MM.1S (cell line): Measurements from ENCODE around the gene ATAD3C.

ENCODE experiments used
- DNase-seq: peaks from one replicate; pipeline ENCODE4 v3.0.0-alpha.2; 2015
- H2AFZ ChIP-seq: fragments of 300-600 bp; sonication (generic); 2 replicates; pipeline ENCODE4 v1.6.0; 2016; ENCODE audit warnings: antibody characterized with exemption, low read length
- H3F3A ChIP-seq: fragments of 300-600 bp; sonication (generic); 2 replicates; pipeline ENCODE4 v1.6.1; 2016; ENCODE audit warnings: mild to moderate bottlenecking, antibody characterized with exemption, low read length, moderate library complexity, mixed read lengths; ENCODE audit not compliant: insufficient read depth
- H3K27ac ChIP-seq: fragments of 300-600 bp; sonication (generic); 2 replicates; pipeline ENCODE4 v1.5.1; 2016; ENCODE audit warnings: mild to moderate bottlenecking, low read length
- H3K27me3 ChIP-seq: fragments of 300-600 bp; sonication (generic); replicated peaks from 2 replicates; pipeline ENCODE4 v1.6.0; 2016; ENCODE audit warnings: low read length; ENCODE audit not compliant: insufficient read depth
- H3K36me3 ChIP-seq: fragments of 300-600 bp; sonication (generic); replicated peaks from 2 replicates; pipeline ENCODE4 v1.6.1; 2016; ENCODE audit warnings: mild to moderate bottlenecking, low read length, mixed read lengths; ENCODE audit not compliant: insufficient read depth
- H3K4me1 ChIP-seq: fragments of 300-600 bp; sonication (generic); 2 replicates; pipeline ENCODE4 v1.6.1; 2016; ENCODE audit warnings: low read length, mixed read lengths
- H3K4me2 ChIP-seq: fragments of 300-600 bp; sonication (generic); 2 replicates; pipeline ENCODE4 v1.6.0; 2016; ENCODE audit warnings: low read depth, low read length
- H3K4me3 ChIP-seq: fragments of 300-600 bp; sonication (generic); 2 replicates; pipeline ENCODE4 v1.5.1; 2016; ENCODE audit warnings: low read length, mixed read lengths
- H3K79me2 ChIP-seq: fragments of 300-600 bp; sonication (generic); 2 replicates; pipeline ENCODE4 v1.6.1; 2016; ENCODE audit warnings: mixed run types, low read length, mixed read lengths
- H3K9ac ChIP-seq: fragments of 300-600 bp; sonication (generic); 2 replicates; pipeline ENCODE4 v1.6.1; 2016; ENCODE audit warnings: low read length, mixed read lengths
- H3K9me2 ChIP-seq: fragments of 300-600 bp; sonication (generic); replicated peaks from 2 replicates; pipeline ENCODE4 v1.6.1; 2016; ENCODE audit warnings: mild to moderate bottlenecking, low read length, mixed read lengths; ENCODE audit not compliant: insufficient read depth
- H3K9me3 ChIP-seq: fragments of 300-600 bp; sonication (generic); replicated peaks from 2 replicates; pipeline ENCODE4 v1.6.1; 2016; ENCODE audit warnings: mild to moderate bottlenecking, low read length, mixed read lengths; ENCODE audit not compliant: insufficient read depth
- H4K20me1 ChIP-seq: fragments of 300-600 bp; sonication (generic); 2 replicates; pipeline ENCODE4 v1.6.1; 2016; ENCODE audit warnings: mild to moderate bottlenecking, low read length, moderate library complexity, mixed read lengths; ENCODE audit not compliant: insufficient read depth
- EZH2 ChIP-seq: fragments of 300-600 bp; sonication (generic); optimal IDR thresholded peaks from 2 replicates; pipeline ENCODE3; 2017; ENCODE audit warnings: low read depth, mild to moderate bottlenecking, antibody characterized with exemption, low read length, mixed read lengths
- EZH2phosphoT487 ChIP-seq: fragments of 300-600 bp; sonication (generic); IDR thresholded peaks from 2 replicates; pipeline ENCODE4 v1.6.1; 2018; ENCODE audit warnings: antibody characterized with exemption, low read length
- TF ChIP-seq, protein P1 (sequence below): fragments of 300-600 bp; sonication (generic); IDR thresholded peaks from 2 replicates; pipeline ENCODE4 v1.5.1; 2016; ENCODE audit warnings: antibody characterized with exemption, low read length, mixed read lengths

ATAD3C gene

DNA sequence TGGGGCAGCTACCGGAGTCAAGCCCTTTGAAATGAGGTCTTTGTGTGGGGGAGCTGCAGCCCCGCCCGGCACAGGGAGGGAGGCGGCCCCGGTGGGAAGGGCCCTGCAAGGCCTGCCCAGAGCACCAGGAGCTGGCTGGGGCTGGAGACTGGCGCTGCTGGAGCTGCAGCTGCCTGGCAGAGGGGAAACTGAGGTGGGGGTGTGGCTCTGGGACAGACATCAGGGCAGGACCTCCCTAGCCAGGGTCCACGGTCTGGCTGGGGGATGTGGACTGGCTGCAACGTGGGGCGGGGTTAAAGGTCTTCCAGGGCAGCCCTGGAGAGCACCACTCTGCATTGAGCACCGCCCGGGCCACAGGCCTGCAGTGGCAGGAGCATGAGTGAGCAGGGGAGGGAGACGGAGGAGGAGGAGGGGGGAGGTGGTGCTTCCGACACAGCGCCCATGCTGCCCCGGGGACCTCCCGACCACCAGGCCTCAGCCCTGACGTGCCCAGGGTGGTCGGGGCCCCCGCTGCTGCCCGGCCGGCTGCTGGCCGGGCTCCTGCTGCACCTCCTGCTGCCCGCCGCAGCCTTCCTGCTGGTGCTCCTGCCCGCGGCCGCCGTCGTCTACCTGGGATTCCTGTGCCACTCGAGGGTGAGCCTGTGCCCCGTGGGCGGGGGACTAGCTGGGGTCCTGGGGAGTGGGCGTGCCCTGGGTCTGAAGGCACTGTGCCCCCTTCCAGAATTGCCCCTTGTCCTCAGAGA is 23.6 kb upstream of the ATAD3C start:
- no peak overlapping the region for H3K4me3 ChIP-seq
- no peak overlapping the region for H3K4me2 ChIP-seq
- DNase-seq: no peak
- no peaks in the 10 kb centered on the region for H4K20me1 ChIP-seq
- no peak overlapping the region for H2AFZ ChIP-seq
- no peaks in the 10 kb centered on the region for H3K9me3 ChIP-seq
- H3K27ac ChIP-seq: no peak overlapping the region
- H3K9me2 ChIP-seq: no peaks in the 10 kb centered on the region
- no peaks in the 10 kb centered on the region for H3K79me2 ChIP-seq
- TF ChIP-seq EZH2: no peak
- TF ChIP-seq EZH2phosphoT487: no peak
- TF ChIP-seq, protein P1, sequence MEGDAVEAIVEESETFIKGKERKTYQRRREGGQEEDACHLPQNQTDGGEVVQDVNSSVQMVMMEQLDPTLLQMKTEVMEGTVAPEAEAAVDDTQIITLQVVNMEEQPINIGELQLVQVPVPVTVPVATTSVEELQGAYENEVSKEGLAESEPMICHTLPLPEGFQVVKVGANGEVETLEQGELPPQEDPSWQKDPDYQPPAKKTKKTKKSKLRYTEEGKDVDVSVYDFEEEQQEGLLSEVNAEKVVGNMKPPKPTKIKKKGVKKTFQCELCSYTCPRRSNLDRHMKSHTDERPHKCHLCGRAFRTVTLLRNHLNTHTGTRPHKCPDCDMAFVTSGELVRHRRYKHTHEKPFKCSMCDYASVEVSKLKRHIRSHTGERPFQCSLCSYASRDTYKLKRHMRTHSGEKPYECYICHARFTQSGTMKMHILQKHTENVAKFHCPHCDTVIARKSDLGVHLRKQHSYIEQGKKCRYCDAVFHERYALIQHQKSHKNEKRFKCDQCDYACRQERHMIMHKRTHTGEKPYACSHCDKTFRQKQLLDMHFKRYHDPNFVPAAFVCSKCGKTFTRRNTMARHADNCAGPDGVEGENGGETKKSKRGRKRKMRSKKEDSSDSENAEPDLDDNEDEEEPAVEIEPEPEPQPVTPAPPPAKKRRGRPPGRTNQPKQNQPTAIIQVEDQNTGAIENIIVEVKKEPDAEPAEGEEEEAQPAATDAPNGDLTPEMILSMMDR: no peak
- no peaks in the 10 kb centered on the region for H3K4me1 ChIP-seq
- no peaks in the 10 kb centered on the region for H3F3A ChIP-seq
- no peaks in the 10 kb centered on the region for H3K36me3 ChIP-seq
- peaks cover 49% of the 10 kb centered on the region for H3K27me3 ChIP-seq
- H3K9ac ChIP-seq: no peak overlapping the region

DNA sequence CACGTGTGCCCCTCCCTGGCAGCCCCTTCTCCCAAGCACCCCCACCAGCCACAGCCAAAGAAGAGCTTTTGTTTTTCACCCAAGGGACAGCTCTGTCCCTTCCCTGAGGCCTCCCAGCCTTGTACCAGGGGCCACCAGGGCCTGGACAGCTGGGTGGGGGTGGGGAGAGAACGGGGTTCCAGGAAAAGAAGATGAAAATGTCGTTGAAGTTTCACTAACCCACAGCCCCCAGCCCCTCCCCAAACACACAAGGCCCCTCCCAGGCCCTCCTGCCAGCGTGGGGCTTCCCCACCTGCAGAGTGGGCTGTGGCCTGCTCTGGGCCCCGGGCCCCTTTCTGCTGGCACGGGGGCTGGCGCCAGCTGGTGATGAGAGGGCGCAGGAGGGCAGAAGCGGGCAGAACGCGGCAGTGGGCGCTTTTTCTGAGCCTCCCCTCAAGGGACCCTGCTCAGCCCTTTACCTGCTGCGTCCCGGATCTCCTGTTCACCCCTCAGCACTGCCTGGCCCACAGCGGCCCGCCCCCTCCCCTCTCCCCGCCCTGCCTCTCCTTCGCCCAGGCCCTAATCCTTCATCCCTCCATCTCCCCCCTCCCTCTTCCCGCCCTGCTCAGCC is 22.9 kb upstream of the ATAD3C start:
- H3K4me2 ChIP-seq: no peak overlapping the region
- H3K9ac ChIP-seq: no peak overlapping the region
- H3K79me2 ChIP-seq: no peaks in the 10 kb centered on the region
- peaks cover 53% of the 10 kb centered on the region for H3K27me3 ChIP-seq
- no peak overlapping the region for H3K27ac ChIP-seq
- H3K36me3 ChIP-seq: no peaks in the 10 kb centered on the region
- H4K20me1 ChIP-seq: no peaks in the 10 kb centered on the region
- H3K4me1 ChIP-seq: no peaks in the 10 kb centered on the region
- H3K9me3 ChIP-seq: no peaks in the 10 kb centered on the region
- H3K9me2 ChIP-seq: no peaks in the 10 kb centered on the region
- no peak for DNase-seq
- H2AFZ ChIP-seq: no peak overlapping the region
- no peak for TF ChIP-seq EZH2
- TF ChIP-seq, protein P1: no peak
- TF ChIP-seq EZH2phosphoT487: no peak
- H3F3A ChIP-seq: no peaks in the 10 kb centered on the region
- H3K4me3 ChIP-seq: no peak overlapping the region

DNA sequence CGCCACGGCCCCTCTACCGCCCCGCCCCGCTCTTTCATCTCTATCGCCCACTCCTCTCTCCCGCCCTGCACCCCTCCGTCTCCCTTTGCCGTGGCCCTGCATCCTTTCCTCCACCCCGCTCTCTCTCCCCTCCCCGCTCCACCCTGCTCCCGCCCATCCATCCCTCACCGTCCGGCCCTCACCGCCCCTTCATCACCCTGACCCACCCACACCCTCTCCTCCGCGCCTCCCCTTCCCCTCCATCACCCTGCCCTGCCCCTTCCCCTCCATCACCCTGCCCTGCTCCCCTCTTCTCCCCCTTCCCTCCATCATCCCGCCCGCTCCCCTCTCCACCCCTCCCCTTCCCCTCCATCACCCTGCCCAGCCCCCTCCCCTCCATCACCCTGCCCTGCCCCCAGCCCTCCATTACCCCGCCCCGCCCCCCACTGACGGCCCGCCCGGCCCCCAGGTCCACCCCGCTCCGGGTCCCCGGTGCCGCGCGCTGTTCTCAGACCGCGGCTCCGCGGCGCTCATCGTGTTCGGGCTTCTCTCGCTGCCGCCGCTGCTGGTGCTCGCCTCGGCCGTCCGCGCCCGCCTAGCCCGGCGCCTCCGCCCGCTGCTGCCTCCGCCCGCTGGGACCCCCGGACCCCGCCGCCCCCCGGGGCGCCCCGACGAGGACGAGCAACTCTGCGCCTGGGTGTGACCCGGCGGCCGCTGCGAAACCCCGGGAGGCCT is 22.2 kb upstream of the ATAD3C start:
- no peaks in the 10 kb centered on the region for H3K9me2 ChIP-seq
- H3K36me3 ChIP-seq: no peaks in the 10 kb centered on the region
- H4K20me1 ChIP-seq: no peaks in the 10 kb centered on the region
- H3K79me2 ChIP-seq: no peaks in the 10 kb centered on the region
- no peaks in the 10 kb centered on the region for H3F3A ChIP-seq
- H3K9me3 ChIP-seq: no peaks in the 10 kb centered on the region
- H3K4me2 ChIP-seq: no peak overlapping the region
- DNase-seq: no peak
- peaks cover 51% of the 10 kb centered on the region for H3K27me3 ChIP-seq
- TF ChIP-seq EZH2phosphoT487: no peak
- TF ChIP-seq EZH2: no peak
- TF ChIP-seq, protein P1: no peak
- no peaks in the 10 kb centered on the region for H3K4me1 ChIP-seq
- H3K27ac ChIP-seq: no peak overlapping the region
- no peak overlapping the region for H2AFZ ChIP-seq
- no peak overlapping the region for H3K9ac ChIP-seq
- H3K4me3 ChIP-seq: no peak overlapping the region
